HG03196 (cell line): ENCODE results near the gene JUND.
"Not testable (repeated sequence)": the region's sequence is repeated elsewhere in the genome, so short reads cannot be mapped to it uniquely, and the experiment has no call there.

Experiments used
- ATAC-seq: cut with Tn5 transposase; IDR thresholded peaks from one replicate; pipeline ENCODE4 v1.9.1; 2021; ENCODE audit not compliant: unreplicated experiment

JUND gene

GRCh38 chr19:18281082-18282020 lies at the start of gene JUND:
TSS of gene JUND (minus strand) at chr19:18281622. CDS start at chr19:18281484, 138 bp downstream.
- peak; percentile 62 for ATAC-seq

DNA sequence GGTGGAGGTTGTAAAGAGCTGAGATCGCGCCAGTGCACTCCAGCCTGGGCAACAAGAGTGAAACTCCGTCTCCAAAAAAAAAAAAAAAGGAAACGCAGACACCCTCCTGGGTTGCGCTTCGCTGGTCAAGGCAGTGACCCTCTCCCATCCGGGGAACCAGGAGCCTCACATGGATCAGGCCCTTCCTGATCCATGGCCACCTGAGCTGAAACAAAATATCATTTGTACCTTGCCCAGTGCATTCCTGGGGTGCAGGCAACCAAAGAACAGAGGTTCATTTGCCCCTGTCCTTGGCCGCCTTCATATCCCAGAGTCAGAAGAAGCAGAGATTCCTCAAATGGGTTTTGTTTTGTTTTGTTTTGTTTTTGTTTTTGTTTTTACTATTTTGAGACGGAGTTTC lies 49.4 kb upstream of the JUND start:
- no peak for ATAC-seq

DNA sequence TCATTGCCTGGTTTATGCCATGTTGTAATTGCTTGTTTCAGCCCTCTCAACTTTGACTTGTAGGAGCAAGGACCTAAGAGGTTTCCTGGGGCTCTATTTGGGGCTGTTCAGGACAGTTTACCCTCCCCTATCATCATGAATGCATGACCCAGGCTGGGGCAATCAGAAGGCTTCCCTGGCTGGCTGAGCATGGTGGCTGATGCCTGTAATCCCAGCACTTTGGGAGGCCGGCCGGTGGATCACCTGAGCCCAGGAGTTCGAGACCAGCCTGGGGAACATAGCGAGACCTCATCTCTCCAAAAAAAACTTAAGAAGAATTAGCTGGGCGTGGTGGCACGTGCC lies 47.6 kb upstream of the JUND start:
- no peak for ATAC-seq

GRCh38 chr19:18328340-18329034 lies 47.1 kb upstream of the JUND start:
- peak; percentile 86 for ATAC-seq

GRCh38 chr19:18326772-18327171 lies 45.4 kb upstream of the JUND start:
- no peak for ATAC-seq

DNA sequence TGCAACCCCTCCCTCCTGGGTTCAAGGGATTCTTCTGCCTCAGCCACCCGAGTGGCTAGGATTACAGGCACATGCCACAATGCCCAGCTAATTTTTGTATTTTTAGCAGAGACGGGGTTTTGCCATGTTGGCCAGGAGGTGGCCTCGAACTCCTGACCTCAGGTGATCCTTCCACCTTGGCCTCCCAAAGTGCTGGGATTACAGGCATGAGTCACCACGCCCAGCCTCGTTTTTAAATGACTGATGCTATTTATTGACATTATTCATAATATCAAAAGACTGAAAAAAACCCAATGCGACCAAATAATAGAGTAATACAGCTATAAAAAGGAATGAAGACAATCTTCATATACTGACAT lies 42.9 kb upstream of the JUND start:
- ATAC-seq = not testable (repeated sequence)

GRCh38 chr19:18322759-18323460 lies 41.5 kb upstream of the JUND start, which contains the start of gene LSM4:
TSS of gene LSM4 (minus strand) at chr19:18323076. CDS start at chr19:18323020, 56 bp downstream.
- ATAC-seq = peak; percentile 88

DNA sequence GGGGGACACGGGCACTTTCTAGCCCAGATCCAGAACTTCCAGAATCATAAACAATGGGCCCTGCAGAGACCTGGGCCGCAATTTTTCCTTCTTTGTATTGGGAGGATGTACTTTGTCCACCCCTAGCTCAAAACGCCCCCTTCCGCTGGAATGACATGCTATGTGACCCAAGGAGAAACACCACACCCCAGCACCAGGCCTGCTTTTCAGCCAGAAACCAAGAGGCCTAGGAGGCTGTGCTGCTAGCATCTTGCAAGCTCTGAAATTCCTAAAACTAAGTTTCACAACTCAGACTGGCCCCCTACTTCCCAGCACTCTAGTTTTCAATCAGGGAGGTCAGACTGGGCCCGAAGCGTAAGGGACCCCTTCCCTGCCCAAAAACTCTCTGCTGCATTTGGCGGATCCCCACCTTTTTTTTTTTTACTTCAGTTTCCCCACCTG lies 40.9 kb upstream of the JUND start:
- ATAC-seq = no peak

GRCh38 chr19:18321734-18322102 lies 40.3 kb upstream of the JUND start:
- no peak for ATAC-seq

GRCh38 chr19:18320865-18321733 lies 39.7 kb upstream of the JUND start:
- ATAC-seq = no peak

DNA sequence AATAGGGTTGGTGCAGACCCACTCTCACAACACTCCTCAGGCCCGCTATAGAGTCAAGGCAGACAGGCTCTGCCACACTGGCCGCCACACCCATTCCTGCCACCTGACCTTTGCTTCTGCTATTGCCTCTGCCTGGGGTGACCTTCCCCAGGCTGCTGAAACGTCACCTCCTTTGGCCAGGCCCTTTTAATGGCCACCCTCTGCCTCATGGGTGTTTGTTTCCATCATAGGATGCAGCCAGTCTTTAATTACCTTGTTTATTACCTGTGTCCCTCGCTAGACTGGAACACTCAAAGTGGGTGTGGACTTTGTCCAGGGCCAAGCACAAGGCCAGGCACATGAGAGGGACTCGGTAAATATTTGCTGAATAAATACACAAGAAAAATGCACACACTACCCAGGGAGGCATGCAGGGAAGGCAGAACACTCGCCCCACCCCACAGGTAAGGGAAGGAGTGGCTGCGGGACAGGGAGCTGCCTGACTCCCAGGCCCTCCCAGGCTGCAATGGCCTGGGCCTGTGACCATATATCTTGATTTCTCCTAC lies 38.2 kb upstream of the JUND start:
- ATAC-seq = no peak

DNA sequence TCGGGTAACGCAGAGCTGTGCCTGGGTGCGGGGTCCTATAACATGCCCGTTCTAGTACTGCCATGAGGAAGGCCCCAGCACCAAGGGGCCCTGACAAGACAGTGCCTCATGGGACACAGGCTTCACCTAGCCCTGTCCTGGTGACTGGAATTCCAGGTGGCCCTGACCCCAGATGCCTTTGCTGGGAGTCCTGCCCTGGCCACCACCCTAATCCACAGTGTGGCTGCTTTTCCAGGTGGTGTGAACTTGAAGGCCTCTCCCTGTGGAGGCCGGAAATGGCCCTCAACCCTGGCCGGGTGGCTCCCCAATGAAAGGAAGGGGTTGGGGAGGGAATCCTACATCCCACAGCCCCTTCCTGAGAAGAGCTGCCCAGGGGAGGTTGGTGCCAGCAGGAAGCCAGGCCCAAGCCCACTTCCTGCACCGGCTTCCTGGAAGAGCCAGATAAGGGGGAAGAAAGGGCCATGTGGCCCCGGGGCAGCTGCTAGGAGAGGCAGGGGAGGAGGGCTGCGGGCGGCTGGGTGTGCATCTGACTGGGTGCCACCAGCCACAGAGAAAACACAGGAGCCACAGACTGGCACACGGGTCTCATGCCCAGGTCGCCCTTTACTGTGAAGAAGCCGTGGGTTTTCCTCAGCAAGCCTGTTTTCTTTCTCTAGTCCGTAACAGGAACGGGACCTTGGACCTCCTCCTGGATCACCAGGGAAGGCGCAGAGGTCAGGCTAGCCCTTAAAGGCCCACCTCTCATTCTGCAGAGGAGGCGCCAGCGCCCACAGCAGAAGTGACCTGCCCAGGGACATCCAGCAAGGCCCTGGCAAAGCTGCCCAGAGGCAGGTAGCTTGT lies 36.8 kb upstream of the JUND start:
- no peak for ATAC-seq

- ATAC-seq = no peak
These were observed 32.0 kb upstream of the JUND start for GRCh38 chr19:18313398-18313797.

DNA sequence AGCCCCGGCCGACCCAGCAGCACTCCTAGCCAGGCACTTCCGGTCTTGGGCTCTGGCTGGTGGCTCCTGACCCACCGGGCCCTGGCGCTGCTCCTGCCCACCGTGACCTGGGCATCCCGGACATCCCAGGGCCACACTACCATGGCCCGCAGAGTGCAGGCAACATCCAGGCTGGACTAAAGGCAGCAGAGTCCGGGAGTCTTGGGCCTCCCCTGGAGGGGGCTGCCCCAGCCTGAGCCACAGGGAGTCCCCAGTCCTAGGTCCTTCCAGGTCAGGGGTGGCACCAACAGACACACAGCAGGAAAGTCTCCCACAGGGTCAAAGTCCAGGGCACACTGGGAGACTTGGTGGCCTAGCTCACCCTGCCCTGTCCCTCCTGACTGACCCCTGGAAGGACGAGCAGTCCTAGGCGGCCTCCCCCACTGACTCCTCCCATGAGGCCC lies 30.7 kb upstream of the JUND start:
- no peak for ATAC-seq

DNA sequence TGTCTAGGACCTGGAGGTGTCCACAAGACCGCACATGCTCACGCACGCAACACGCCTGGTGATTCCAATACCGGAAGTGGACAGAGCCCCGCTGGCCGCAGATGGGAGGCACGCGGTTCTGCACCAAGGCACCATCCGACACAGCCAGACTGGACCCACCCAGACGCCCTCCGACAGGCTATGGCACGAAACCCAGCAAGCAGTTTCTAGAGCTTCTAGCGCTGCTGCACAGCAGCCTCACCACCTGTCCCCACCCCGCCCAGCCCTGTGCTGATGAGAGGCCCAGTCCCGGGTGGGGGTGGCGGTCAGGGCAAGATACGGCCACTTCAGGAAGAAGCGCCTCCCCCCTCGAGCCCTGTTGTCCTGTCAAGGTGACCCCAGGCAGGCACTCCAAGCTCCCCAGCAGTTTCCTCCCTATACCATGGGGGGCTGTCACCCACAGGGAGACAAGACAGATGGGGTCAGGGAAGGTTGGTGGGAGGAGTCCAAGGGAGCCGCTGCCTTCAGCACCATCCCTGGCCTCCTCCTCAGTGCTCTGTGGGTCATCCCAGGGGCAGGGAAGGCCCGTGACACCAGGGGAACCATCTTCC lies 30.2 kb upstream of the JUND start:
- no peak for ATAC-seq

DNA sequence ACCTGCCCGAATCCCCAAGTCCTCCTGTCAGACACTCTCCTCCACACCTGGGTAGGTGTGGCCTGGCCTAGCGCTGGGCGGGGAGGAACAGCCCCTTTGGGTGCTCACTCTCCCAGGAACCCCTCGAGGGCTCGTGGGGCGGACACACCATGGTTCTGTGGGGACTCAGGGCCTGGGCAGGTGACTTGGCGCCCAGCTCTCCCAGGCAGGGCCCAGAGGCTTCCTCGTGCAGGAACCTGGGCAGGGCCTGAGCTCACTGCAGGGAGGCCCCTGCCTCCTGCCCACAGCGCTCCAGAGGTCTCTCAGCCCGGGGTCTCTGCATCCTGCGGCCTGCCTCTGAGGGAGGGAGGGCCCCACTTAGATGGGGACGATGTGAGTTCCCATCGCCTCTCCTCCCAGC lies 29.5 kb upstream of the JUND start:
- ATAC-seq = no peak

- ATAC-seq = no peak
These were observed 28.9 kb upstream of the JUND start for GRCh38 chr19:18310118-18310909.

- ATAC-seq = no peak
These were observed 28.2 kb upstream of the JUND start for GRCh38 chr19:18309525-18310064.
